T-helper 2 cell treated with Interferon-gamma antibody and Interleukin-4, amounts not matched to agents 5 μg/mL and 100 μg/mL, for 36 hours (primary cell): ENCODE data around the gene SH2D2A.

Experiments used
- DNase-seq: peaks from one replicate; pipeline ENCODE4 v3.0.0; 2021; ENCODE audit warnings: low spot score
- H3K27ac Mint-ChIP-seq: one replicate; pipeline ENCODE4 v1.8.0; 2021; ENCODE audit warnings: mild to moderate bottlenecking, mixed read lengths
- H3K27me3 Mint-ChIP-seq: one replicate; pipeline ENCODE4 v1.8.0; 2021; ENCODE audit warnings: low read depth, mixed read lengths
- H3K36me3 Mint-ChIP-seq: one replicate; pipeline ENCODE4 v1.8.0; 2021; ENCODE audit warnings: low read depth, mixed read lengths
- H3K4me1 Mint-ChIP-seq: one replicate; pipeline ENCODE4 v1.8.0; 2021; ENCODE audit warnings: low read depth, mixed read lengths
- H3K4me3 Mint-ChIP-seq: one replicate; pipeline ENCODE4 v1.8.0; 2022; ENCODE audit warnings: mild to moderate bottlenecking, moderate library complexity, mixed read lengths
- H3K9me3 Mint-ChIP-seq: one replicate; pipeline ENCODE4 v1.8.0; 2021; ENCODE audit warnings: mixed read lengths

Gene SH2D2A

DNA sequence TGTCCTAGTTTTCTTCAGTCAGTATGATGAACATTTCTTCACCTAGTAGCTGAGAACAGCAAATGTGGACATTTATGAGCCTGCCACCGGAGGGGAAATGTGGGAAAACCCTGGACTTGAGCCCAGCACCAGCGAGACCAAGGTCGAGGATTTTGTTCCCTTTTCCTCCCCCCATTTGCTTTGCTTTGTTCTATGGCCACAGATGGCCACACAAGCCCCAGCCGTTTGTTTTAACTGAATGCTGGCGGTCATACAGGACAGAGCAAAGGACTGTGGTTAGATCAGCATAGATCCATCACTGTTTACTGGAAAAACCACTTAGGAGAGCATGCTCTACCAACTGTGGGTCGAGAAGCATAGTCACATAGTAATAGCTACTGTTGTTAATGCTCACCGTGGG, 20.9 kb downstream of the SH2D2A start:
- H3K27ac Mint-ChIP-seq: no peak overlapping the region
- H3K27me3 Mint-ChIP-seq: no peaks in the 10 kb centered on the region
- H3K36me3 Mint-ChIP-seq: peaks cover 50% of the 10 kb centered on the region
- no peaks in the 10 kb centered on the region for H3K9me3 Mint-ChIP-seq
- H3K4me3 Mint-ChIP-seq: no peak overlapping the region
- no peak for DNase-seq
- H3K4me1 Mint-ChIP-seq: peaks cover 4% of the 10 kb centered on the region

DNA sequence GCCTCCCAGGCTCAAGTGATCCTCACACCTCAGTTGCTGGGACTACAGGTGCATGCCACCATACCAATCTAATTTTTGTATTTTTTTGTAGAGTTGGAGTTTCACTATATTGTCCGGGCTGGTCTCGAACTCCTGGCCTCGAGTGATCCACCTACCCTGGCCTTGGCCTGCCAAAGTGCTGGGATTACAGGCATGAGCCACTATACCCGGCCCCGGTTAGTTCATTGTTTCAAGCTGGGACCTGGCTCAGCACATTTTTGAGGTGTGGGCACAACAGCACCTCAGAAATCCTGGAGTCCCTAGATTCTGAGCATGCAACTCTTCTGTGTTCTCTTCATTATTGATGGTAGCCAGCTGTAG, 21.3 kb downstream of the SH2D2A start:
- H3K27me3 Mint-ChIP-seq: no peaks in the 10 kb centered on the region
- DNase-seq: no peak
- H3K4me1 Mint-ChIP-seq: peaks cover 3% of the 10 kb centered on the region
- no peaks in the 10 kb centered on the region for H3K9me3 Mint-ChIP-seq
- H3K36me3 Mint-ChIP-seq: peaks cover 47% of the 10 kb centered on the region
- H3K4me3 Mint-ChIP-seq: no peak overlapping the region
- no peak overlapping the region for H3K27ac Mint-ChIP-seq

DNA sequence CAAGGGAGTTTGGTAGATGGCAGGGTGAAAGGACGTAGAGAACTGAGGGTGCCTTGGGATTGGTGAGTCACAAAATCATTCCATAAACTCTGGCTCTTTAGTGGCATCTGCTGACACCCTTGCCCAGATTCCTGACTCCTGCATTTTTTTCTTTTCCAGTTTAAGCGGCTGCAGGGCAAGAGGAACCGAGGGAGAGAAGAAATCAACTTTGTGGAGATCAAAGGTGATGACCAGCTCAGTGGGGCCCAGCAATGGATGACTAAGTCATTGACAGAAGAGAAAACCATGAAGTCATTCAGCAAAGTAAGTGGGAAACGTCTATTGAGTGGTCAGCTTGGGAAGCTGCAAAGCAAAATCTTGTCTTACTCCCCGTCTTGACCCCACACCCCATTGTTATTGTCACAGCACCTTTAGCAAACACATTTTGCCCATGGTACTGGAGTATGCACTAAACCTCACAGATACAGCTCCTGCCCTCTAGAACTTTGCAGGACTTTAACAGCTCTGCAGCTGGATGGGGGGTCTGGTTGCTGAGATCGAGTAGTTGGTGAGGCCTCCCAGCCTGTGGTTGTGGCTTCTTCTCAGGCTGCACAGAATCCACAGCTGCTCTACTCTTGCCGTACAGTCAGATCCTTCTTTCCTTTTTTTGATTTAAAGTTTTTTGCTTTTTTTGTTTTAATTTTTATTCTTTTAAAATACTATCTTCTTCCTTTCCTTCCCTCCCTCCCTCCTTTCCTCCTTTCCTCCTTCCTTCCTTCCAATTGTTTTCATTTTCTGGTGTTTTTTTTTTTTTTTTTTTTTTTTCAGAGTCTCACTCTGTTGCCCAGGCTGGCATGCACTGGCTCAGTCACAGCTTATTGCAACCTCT, 21.9 kb downstream of the SH2D2A start:
- Mint-ChIP-seq H3K36me3 (peaks cover 49% of the 10 kb centered on the region), H3K27ac (no peak overlapping the region), H3K4me3 (no peak overlapping the region), H3K9me3 (no peaks in the 10 kb centered on the region), H3K4me1 (peaks cover under 1% of the 10 kb centered on the region), H3K27me3 (no peaks in the 10 kb centered on the region)
- no peak for DNase-seq

DNA sequence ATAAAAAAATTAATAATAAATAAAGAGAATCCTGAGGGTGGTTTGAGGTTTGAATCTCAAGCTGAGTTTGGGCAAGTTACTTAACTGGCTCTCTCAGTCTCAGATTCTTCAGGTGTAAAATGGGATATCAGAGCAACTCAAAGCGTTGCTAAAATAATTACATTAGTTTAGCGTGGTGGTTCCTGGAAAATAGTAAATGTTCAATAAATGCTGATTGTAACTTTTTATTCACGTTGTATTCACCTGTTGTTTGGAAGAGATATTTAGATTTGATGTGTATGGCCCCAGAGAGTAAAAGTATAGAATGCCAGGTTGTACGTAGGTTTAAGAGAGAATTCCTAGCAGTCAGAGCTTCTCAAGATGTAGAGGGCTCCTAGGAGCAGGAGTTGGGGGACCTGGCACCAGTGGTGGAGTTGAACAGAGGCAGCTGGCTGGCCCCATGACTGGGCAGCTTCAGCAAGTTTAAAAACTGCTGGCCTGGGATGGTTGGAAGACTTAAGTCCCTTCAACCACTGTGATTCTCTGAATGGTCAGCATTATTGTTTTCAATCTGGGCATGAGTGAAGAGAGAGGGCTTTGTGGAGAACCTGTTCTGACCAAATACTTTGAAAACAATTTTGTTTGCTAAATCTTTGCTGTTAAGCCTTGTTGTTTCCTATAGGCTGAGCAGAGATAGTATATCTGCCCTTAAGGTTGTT, 26.9 kb downstream of the SH2D2A start:
- no peaks in the 10 kb centered on the region for H3K27me3 Mint-ChIP-seq
- no peaks in the 10 kb centered on the region for H3K9me3 Mint-ChIP-seq
- peaks cover 2% of the 10 kb centered on the region for H3K4me1 Mint-ChIP-seq
- H3K36me3 Mint-ChIP-seq: peaks cover 44% of the 10 kb centered on the region
- no peak overlapping the region for H3K27ac Mint-ChIP-seq
- DNase-seq: no peak
- H3K4me3 Mint-ChIP-seq: no peak overlapping the region

DNA sequence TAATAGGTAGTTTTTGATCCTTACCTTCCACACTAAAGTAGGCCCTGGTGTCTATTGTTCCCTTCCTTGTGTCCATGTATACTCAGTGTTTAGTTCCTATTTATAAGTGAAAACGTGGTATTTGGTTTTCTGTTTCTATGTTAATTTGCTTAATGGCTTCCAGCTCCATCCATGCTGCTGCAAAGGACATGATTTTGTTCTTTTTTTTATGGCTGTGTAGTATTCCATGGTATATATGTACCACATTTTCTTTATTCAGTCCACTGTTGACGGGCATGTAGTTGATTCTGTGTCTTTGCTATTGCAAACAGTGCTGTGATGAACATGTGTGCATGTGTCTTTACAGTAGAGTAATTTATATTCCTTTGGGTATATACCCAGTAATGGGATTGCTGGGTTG, 28.5 kb downstream of the SH2D2A start:
- DNase-seq: no peak
- H3K4me1 Mint-ChIP-seq: peaks cover 2% of the 10 kb centered on the region
- no peaks in the 10 kb centered on the region for H3K9me3 Mint-ChIP-seq
- H3K27me3 Mint-ChIP-seq: no peaks in the 10 kb centered on the region
- peaks cover 41% of the 10 kb centered on the region for H3K36me3 Mint-ChIP-seq
- no peak overlapping the region for H3K4me3 Mint-ChIP-seq
- H3K27ac Mint-ChIP-seq: no peak overlapping the region

DNA sequence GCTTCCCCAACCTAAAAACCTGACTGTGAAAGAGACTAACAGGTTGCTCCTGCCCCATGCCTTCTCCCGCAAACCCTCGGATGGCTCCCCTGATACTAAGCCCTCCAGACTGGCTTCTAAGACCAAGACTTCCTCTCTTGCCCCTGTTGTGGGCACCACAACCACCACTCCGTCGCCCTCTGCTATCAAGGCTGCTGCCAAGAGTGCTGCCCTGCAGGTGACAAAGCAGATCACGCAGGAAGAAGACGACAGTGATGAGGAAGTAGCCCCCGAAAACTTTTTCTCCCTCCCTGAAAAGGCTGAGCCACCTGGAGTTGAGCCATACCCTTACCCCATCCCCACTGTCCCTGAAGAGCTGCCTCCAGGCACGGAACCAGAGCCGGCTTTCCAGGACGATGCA, 30.0 kb downstream of the SH2D2A start:
- H3K36me3 Mint-ChIP-seq: peaks cover 51% of the 10 kb centered on the region
- H3K27ac Mint-ChIP-seq: no peak overlapping the region
- H3K9me3 Mint-ChIP-seq: no peaks in the 10 kb centered on the region
- peaks cover 7% of the 10 kb centered on the region for H3K4me1 Mint-ChIP-seq
- H3K27me3 Mint-ChIP-seq: no peaks in the 10 kb centered on the region
- H3K4me3 Mint-ChIP-seq: no peak overlapping the region
- no peak for DNase-seq

DNA sequence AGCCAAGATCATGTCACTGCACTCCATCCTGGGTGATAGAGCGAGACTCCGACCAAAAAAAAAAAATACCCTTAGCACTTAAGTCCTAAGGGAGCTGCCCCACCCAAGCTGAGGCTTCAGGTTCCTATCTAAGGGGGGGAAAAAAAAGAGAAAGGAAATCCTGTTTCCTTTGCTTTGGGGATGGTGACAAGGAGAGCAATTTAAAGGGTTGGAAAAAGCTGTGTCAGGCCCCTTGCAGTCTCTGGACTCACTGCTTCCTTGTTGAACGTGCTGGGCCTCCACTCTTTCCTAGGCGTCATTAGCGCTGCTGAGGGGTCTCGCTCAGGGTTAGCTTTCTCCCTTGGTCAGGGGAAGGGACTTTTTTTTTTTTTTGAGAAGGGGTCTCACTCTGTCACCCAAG, 31.2 kb downstream of the SH2D2A start:
- DNase-seq: no peak
- peaks cover 10% of the 10 kb centered on the region for H3K4me1 Mint-ChIP-seq
- H3K9me3 Mint-ChIP-seq: no peaks in the 10 kb centered on the region
- H3K36me3 Mint-ChIP-seq: peaks cover 49% of the 10 kb centered on the region
- H3K27ac Mint-ChIP-seq: no peak overlapping the region
- H3K4me3 Mint-ChIP-seq: no peak overlapping the region
- H3K27me3 Mint-ChIP-seq: no peaks in the 10 kb centered on the region

DNA sequence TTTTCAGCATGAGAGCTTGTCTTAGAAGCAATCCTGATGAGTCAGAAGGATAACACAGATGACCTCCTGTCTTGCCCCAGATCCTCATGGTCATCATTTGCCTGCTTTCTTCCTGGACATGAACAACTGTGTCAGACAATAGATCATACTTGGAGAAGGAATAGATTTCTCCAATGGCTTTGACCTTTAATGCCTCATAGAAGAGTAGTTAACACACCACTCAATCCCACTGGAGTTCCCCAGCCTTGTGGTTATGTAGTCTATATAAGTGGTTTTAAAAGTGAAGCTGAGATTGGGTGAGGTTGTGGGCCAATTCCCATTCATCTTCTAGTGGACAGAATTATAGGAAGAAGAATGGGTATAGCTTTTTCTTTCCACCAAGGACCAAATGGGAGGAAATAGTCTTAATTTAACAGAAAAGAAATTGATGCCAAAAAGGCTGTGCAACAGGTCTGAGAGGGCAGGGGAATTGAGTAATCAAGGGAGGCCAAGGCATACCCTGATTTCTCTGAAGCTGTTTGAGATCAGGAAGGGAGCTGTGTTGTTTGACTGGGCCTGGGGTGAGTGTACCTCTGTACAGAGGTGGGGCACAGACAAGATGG, 35.0 kb downstream of the SH2D2A start:
- Mint-ChIP-seq H3K27ac (no peak overlapping the region), H3K27me3 (no peaks in the 10 kb centered on the region), H3K36me3 (peaks cover 30% of the 10 kb centered on the region), H3K9me3 (no peaks in the 10 kb centered on the region), H3K4me3 (no peak overlapping the region), H3K4me1 (peaks cover 17% of the 10 kb centered on the region)
- no peak for DNase-seq

DNA sequence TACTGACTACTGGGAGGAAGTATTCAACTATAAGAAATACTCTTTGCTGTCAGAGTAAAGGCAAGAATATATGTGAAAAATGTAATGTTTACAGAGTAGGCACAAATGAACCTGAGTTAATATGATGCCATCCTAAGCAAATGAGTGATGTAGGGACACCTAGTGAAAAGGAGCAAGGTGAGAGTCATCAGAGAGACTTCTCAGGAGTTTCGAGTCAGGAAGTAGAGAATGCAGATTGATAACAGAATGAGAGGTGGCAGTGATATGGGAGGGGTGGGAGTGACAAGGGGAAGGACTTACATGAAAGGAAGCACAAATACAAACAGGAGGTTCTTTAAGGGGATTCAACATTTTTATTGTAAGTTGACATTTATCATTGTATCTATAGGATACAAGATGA, 39.1 kb downstream of the SH2D2A start:
- Mint-ChIP-seq H3K27ac (peak overlapping the region; percentile 5), H3K9me3 (no peaks in the 10 kb centered on the region), H3K4me3 (no peak overlapping the region), H3K4me1 (peaks cover 32% of the 10 kb centered on the region), H3K36me3 (peaks cover 25% of the 10 kb centered on the region), H3K27me3 (no peaks in the 10 kb centered on the region)
- no peak for DNase-seq

DNA sequence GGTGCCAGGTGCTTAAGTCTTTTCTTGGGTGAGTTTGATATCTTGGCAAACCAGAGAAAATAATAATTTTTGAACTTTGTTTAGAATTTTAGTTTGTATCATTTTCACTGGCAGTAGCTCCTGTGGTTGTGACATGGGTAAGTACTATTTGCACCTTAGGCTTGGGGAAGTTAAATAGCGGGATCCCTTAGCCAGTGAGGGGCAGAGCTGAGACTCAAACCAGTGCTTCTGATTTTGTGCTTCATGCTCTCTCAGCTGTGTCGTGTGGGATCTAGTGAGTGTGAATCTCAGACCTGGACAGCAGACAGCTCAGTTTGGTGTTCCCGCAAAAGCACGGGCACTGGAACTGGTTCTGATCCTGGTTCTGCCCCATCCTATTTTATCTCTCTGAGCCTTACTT, 39.7 kb downstream of the SH2D2A start:
- Mint-ChIP-seq H3K4me1 (peaks cover 35% of the 10 kb centered on the region), H3K4me3 (no peak overlapping the region), H3K27ac (no peak overlapping the region), H3K36me3 (peaks cover 19% of the 10 kb centered on the region), H3K9me3 (no peaks in the 10 kb centered on the region), H3K27me3 (no peaks in the 10 kb centered on the region)
- no peak for DNase-seq

DNA sequence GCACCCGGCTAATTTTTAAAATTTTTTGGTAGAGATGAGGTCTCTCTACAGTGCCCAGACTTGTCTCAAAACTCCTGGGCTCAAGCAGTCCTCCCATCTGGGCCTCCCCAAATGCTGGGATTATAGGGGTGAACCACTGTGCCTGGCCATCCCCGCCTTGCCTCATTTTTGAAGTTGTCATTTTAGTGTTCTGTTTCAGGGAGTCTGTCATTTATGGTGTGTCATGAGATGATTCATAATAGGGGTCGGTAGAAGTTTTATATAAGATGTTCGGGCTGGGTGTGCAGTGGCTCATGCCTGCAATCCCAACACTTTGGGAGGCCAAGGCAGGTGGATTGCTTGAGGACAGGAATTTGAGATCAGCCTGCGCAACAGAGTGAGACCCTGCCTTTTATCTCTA, 40.8 kb downstream of the SH2D2A start:
- Mint-ChIP-seq H3K4me1 (peaks cover 35% of the 10 kb centered on the region), H3K4me3 (no peak overlapping the region), H3K27me3 (no peaks in the 10 kb centered on the region), H3K27ac (no peak overlapping the region), H3K9me3 (no peaks in the 10 kb centered on the region), H3K36me3 (peaks cover 17% of the 10 kb centered on the region)
- no peak for DNase-seq

DNA sequence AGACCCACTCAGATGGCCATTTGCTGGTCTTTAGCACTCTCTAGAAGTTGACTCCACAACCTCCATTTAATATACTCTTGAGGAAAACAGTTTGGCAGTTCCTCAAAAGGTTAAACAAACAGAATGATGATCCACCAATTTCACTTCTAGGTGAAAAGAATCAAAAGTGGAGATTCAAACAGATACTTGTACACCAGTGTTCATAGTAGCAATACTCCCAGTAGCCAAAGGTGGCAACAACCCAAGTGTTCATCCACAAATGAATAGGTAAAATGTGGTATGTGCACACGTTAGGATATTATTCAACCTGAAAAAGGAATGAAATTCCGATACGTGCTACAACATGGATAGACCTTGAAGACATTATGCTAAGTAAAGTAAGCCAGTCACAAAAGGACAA, 43.0 kb downstream of the SH2D2A start:
- Mint-ChIP-seq H3K36me3 (peaks cover 26% of the 10 kb centered on the region), H3K4me3 (no peak overlapping the region), H3K27me3 (no peaks in the 10 kb centered on the region), H3K27ac (no peak overlapping the region), H3K4me1 (peaks cover 49% of the 10 kb centered on the region), H3K9me3 (no peaks in the 10 kb centered on the region)
- DNase-seq: no peak

DNA sequence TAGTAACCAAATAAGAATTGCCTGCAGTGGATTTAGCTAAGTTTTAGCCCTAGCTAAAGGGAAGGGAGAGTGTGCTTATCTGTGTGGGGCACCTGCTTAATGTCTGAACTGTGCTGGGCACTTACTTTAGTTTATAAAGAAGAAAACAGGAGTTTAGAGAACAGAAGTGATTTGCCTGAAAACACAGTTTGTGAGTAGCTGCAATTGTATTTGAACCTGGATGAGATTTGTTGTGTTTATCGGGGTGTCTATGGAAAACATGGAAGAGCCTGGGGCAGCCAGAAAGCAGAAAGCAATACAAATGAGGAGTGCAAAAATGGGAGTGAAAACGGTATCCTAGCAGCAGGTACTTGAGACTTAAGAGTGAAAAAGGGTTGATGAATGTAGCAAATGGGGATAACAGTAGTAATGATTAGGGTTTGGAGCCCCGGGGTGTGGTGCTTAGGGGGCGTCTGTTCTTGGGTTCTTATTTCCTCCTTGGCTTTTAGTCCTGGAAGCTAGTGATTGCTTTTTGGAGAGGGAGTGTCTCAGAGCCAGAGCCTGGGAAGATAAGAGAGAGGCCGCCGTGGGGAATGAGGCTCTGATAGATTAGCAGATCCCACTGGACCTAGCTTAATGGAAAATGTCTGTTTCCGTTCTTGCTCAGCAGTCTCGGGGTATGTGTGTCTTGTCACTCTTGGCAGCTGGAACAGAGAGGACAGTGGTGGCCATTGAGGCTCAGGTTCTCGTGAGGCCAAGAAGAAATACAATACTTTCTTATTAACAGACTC, 43.7 kb downstream of the SH2D2A start:
- Mint-ChIP-seq H3K9me3 (no peaks in the 10 kb centered on the region), H3K27ac (peak overlapping the region; percentile 5), H3K4me3 (no peak overlapping the region), H3K4me1 (peaks cover 49% of the 10 kb centered on the region), H3K36me3 (peaks cover 31% of the 10 kb centered on the region), H3K27me3 (no peaks in the 10 kb centered on the region)
- DNase-seq: no peak

DNA sequence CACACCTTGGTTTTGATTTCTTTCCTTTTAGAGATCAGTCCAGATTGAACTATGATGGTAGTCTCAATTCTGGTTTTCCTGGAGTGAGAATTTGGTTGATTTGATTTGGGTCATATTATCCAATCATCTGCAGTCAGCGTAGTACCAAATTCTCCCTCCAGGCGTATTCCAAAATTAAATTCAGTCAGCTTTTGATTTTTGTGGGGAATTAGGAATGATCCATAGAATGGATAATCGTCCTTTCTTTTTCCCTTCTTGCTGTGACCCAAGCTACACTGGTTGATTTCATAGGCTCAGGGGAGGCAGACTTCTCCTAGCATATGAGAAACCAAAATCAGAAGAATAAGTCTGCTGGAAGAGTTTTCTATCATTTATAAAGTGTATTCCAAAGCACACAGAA, 44.4 kb downstream of the SH2D2A start:
- H3K4me3 Mint-ChIP-seq: no peak overlapping the region
- H3K36me3 Mint-ChIP-seq: peaks cover 31% of the 10 kb centered on the region
- H3K27ac Mint-ChIP-seq: no peak overlapping the region

More for the DNA sequence above, 44.4 kb downstream of the SH2D2A start:
- H3K9me3 Mint-ChIP-seq: no peaks in the 10 kb centered on the region
- no peaks in the 10 kb centered on the region for H3K27me3 Mint-ChIP-seq
- H3K4me1 Mint-ChIP-seq: peaks cover 43% of the 10 kb centered on the region
- no peak for DNase-seq
